SU-DHL-6 (cell line): ENCODE results near the gene VTI1A.

ENCODE experiments used
- CTCF ChIP-seq: fragments of 200-600 bp; sonication (generic); IDR thresholded peaks from one replicate; pipeline ENCODE4 v1.5.1; 2017; ENCODE audit warnings: antibody characterized with exemption, mild to moderate bottlenecking, low read length, moderate library complexity; ENCODE audit not compliant: insufficient read depth, poor library complexity, severe bottlenecking
- EZH2phosphoT487 ChIP-seq: fragments of 200-600 bp; sonication (generic), shearing (Covaris generic); conservative IDR thresholded peaks from 2 replicates; pipeline ENCODE4 v1.6.1; 2018; ENCODE audit warnings: mild to moderate bottlenecking, antibody characterized with exemption, low read length, moderate library complexity, mixed read lengths

- no peak for TF ChIP-seq CTCF
- no peak for TF ChIP-seq EZH2phosphoT487
These were observed 91.2 kb downstream of the VTI1A start for GRCh38 chr10:112538168-112538567.
